GM12878 (cell line): Measurements from ENCODE around the gene USP14. TPM values are rescaled to one million over a fixed set of nuclear protein-coding genes. Genes with fewer than 3 reads are reported as not detected.

Experiments
- ATF7 ChIP-seq: fragments of 450-650 bp; IDR thresholded peaks from 2 replicates; pipeline ENCODE4 v1.6.1; 2016; ENCODE audit warnings: low read depth, mild to moderate bottlenecking
- BMI1 ChIP-seq: fragments of 450-650 bp; IDR thresholded peaks from 2 replicates; pipeline ENCODE4 v1.6.1; 2016; ENCODE audit warnings: mild to moderate bottlenecking, moderate library complexity, borderline replicate concordance
- CHD1 ChIP-seq: IDR thresholded peaks from 2 replicates; pipeline ENCODE4 v1.6.1; 2012; ENCODE audit warnings: low read depth, low read length, improper control_type of control experiment
- DPF2 ChIP-seq: fragments of 450-650 bp; IDR thresholded peaks from 2 replicates; pipeline ENCODE4 v1.6.1; 2017; ENCODE audit warnings: mild to moderate bottlenecking
- FOXK2 ChIP-seq: fragments of 450-650 bp; IDR thresholded peaks from 2 replicates; pipeline ENCODE4 v1.6.1; 2017; ENCODE audit warnings: mild to moderate bottlenecking, moderate library complexity
- HDAC2 ChIP-seq: fragments of 200-600 bp; sonication (generic); IDR thresholded peaks from 2 replicates; pipeline ENCODE4 v1.6.1; 2017
- JUNB ChIP-seq: IDR thresholded peaks from 2 replicates; pipeline ENCODE4 v1.6.1; 2016; ENCODE audit warnings: antibody characterized with exemption, mild to moderate bottlenecking
- KDM1A ChIP-seq: fragments of 200-600 bp; sonication (generic); IDR thresholded peaks from 2 replicates; pipeline ENCODE4 v1.6.1; 2016; ENCODE audit warnings: borderline replicate concordance
- MEF2A ChIP-seq: IDR thresholded peaks from 2 replicates; pipeline ENCODE4 v1.6.1; 2011; ENCODE audit warnings: low read depth, mild to moderate bottlenecking, low read length, moderate library complexity; ENCODE audit not compliant: insufficient read depth
- MTA3 ChIP-seq: IDR thresholded peaks from 2 replicates; pipeline ENCODE4 v1.6.1; 2012; ENCODE audit warnings: low read length, inconsistent platforms, borderline replicate concordance
- MYC ChIP-seq: IDR thresholded peaks from 2 replicates; pipeline ENCODE4 v1.6.1; 2011; ENCODE audit warnings: mild to moderate bottlenecking, low read length, moderate library complexity, inconsistent platforms; ENCODE audit not compliant: insufficient read depth, insufficient replicate concordance, insufficient read length, severe bottlenecking
- NFYB ChIP-seq: IDR thresholded peaks from 2 replicates; pipeline ENCODE4 v1.6.1; 2011; ENCODE audit warnings: low read depth, mild to moderate bottlenecking, low read length, improper control_type of control experiment, moderate library complexity; ENCODE audit not compliant: insufficient read depth
- RB1 ChIP-seq: fragments of 450-650 bp; formaldehyde crosslinking; IDR thresholded peaks from 2 replicates; pipeline ENCODE4 v1.6.1; 2017; ENCODE audit warnings: mild to moderate bottlenecking, borderline replicate concordance
- RBBP5 ChIP-seq: fragments of 200-600 bp; sonication (generic); conservative IDR thresholded peaks from 2 replicates; pipeline ENCODE4 v1.6.1; 2016
- SIX5 ChIP-seq: IDR thresholded peaks from 2 replicates; pipeline ENCODE4 v1.6.1; 2011; ENCODE audit warnings: mild to moderate bottlenecking, low read depth, low read length, moderate library complexity; ENCODE audit not compliant: severe bottlenecking
- SP1 ChIP-seq: IDR thresholded peaks from one replicate; pipeline ENCODE4 v1.6.1; 2011; ENCODE audit warnings: low read depth, low read length
- TARDBP ChIP-seq: IDR thresholded peaks from 2 replicates; pipeline ENCODE4 v1.6.1; 2016; ENCODE audit warnings: borderline replicate concordance
- TCF12 ChIP-seq: IDR thresholded peaks from 2 replicates; pipeline ENCODE4 v1.6.1; 2011; ENCODE audit warnings: low read depth, mild to moderate bottlenecking, low read length
- ZBED1 ChIP-seq: IDR thresholded peaks from 2 replicates; pipeline ENCODE4 v1.6.1; 2016; ENCODE audit warnings: borderline replicate concordance
- polyA plus RNA-seq, 11 experiments: library from polyadenylated mRNA; depleted of rRNA in 4 of 11; unstranded in 6 of 11; stranded (reverse) in 5 of 11; fragments of >200 nt; fragmentation: Nextera tagmentation in 4 of 11; fragmentation: Illumina TruSeq in 1 of 11; extraction: Ambion mirVana in 4 of 11; extraction: Trizol in 1 of 11; gene quantifications; 1 replicate in 1 of 11; 2 replicates in 10 of 11; pipeline versions ENCODE4 v1.2.1 to v1.2.3, GENCODE V29; 2011 to 2016; ENCODE audit warnings: inconsistent platforms in 2 of 11, missing spikeins in 2 of 11, low read depth in 1 of 11
- total RNA-seq, 4 experiments: library from RNA; depleted of rRNA in 3 of 4; stranded (reverse); fragments of >200 nt in 3 of 4; fragmentation: Illumina TruSeq in 1 of 4; extraction: Trizol in 1 of 4; gene quantifications; 2 replicates each; pipeline versions ENCODE4 v1.2.1 to v1.2.3, GENCODE V29; 2013 to 2021
- TF ChIP-seq, protein P1 (sequence below): IDR thresholded peaks from 2 replicates; pipeline ENCODE4 v1.6.1; 2012; ENCODE audit warnings: low read depth, low read length, improper control_type of control experiment
- TF ChIP-seq, protein P2 (sequence below): fragments of 450-650 bp; IDR thresholded peaks from 2 replicates; pipeline ENCODE4 v1.6.1; 2016; ENCODE audit warnings: mild to moderate bottlenecking
- TF ChIP-seq, protein P3 (sequence below): IDR thresholded peaks from 2 replicates; pipeline ENCODE4 v1.6.1; 2011; ENCODE audit warnings: mild to moderate bottlenecking, low read depth, low read length, moderate library complexity; ENCODE audit not compliant: insufficient replicate concordance
- TF ChIP-seq, protein P4 (sequence below): fragments of 450-650 bp; IDR thresholded peaks from 2 replicates; pipeline ENCODE4 v1.6.1; 2016; ENCODE audit warnings: mild to moderate bottlenecking
- TF ChIP-seq, protein P5 (sequence below): fragments of 450-650 bp; IDR thresholded peaks from 2 replicates; pipeline ENCODE4 v1.6.1; 2018; ENCODE audit warnings: borderline replicate concordance, mild to moderate bottlenecking; ENCODE audit not compliant: partially characterized antibody

Gene USP14
- total and polyA plus RNA-seq, 10 of the 15 experiments (the other 5 are each of a cell fraction or from before 2014, with no cell fraction given), result 14.3 to 127 (median 29.6) TPM

DNA sequence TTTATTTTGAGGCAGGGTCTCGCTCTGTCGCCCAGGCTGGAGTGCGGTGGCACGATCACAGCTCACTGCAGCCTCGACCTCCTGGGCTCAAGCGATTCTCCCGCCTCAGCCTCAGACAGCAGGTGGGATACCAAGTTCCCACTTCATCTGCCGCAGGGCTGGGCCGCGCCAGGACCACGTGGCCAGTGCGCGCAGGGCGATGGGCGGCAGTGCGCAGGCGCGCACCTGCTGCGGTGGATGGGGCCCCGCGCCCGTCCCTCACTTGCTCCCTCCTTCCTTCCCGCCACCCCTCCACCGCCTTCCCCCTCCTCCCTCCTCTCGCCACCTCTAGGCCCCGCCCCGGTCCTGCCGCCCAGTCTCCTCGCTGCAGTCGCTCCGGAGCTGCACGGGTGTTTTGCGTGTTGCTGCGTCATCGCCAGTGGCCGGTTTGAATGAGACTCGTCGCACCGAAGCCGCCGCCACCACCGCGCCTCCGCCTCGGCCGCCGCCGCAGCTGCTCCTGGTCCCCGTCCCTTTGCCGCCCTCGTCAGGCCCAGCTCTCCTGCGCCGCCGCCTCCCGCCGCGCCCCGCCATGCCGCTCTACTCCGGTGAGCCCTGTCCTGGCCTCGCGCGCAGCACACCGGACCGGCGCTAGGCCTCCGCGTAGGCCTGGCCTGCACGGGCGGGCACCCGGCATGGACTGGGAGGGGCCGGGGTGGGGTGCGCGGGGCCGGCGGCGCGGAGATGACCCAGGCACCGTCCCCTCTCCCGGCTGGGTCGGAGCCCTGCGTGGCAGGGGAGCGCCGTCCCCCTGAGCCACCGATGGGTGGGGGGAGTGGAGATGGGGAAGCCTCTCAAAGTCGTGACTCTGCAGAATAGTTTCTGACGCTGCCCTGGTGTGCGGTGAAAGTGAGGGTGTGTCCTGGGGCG is at the start of gene USP14 (continued):
- no peak for TF ChIP-seq HDAC2
- no peak for TF ChIP-seq CHD1
- peak; percentile 47 for TF ChIP-seq SP1
- TF ChIP-seq ZBED1, result no peak
- TF ChIP-seq TCF12, result peak; percentile 52; the same call in 1 of the 2 replicates
- no peak for TF ChIP-seq JUNB
- TF ChIP-seq BMI1, result no peak
- TF ChIP-seq, protein P1, sequence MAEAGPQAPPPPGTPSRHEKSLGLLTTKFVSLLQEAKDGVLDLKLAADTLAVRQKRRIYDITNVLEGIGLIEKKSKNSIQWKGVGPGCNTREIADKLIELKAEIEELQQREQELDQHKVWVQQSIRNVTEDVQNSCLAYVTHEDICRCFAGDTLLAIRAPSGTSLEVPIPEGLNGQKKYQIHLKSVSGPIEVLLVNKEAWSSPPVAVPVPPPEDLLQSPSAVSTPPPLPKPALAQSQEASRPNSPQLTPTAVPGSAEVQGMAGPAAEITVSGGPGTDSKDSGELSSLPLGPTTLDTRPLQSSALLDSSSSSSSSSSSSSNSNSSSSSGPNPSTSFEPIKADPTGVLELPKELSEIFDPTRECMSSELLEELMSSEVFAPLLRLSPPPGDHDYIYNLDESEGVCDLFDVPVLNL, result no peak
- TF ChIP-seq MTA3, result no peak
- no peak for TF ChIP-seq ATF7
- TF ChIP-seq MYC, result peak; percentile 58
- TF ChIP-seq SIX5, result peak; percentile 40
- TF ChIP-seq FOXK2, result no peak
- TF ChIP-seq NFYB, result peak; percentile 79; the same call in 1 of the 2 replicates
- TF ChIP-seq, protein P2, sequence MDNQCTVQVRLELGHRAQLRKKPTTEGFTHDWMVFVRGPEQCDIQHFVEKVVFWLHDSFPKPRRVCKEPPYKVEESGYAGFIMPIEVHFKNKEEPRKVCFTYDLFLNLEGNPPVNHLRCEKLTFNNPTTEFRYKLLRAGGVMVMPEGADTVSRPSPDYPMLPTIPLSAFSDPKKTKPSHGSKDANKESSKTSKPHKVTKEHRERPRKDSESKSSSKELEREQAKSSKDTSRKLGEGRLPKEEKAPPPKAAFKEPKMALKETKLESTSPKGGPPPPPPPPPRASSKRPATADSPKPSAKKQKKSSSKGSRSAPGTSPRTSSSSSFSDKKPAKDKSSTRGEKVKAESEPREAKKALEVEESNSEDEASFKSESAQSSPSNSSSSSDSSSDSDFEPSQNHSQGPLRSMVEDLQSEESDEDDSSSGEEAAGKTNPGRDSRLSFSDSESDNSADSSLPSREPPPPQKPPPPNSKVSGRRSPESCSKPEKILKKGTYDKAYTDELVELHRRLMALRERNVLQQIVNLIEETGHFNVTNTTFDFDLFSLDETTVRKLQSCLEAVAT, result no peak
- TF ChIP-seq, protein P3, sequence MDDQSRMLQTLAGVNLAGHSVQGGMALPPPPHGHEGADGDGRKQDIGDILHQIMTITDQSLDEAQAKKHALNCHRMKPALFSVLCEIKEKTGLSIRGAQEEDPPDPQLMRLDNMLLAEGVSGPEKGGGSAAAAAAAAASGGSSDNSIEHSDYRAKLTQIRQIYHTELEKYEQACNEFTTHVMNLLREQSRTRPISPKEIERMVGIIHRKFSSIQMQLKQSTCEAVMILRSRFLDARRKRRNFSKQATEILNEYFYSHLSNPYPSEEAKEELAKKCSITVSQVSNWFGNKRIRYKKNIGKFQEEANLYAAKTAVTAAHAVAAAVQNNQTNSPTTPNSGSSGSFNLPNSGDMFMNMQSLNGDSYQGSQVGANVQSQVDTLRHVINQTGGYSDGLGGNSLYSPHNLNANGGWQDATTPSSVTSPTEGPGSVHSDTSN, result peak; percentile 89
- peak; percentile 67; the same call in 1 of the 2 replicates for TF ChIP-seq DPF2
- TF ChIP-seq, protein P4, sequence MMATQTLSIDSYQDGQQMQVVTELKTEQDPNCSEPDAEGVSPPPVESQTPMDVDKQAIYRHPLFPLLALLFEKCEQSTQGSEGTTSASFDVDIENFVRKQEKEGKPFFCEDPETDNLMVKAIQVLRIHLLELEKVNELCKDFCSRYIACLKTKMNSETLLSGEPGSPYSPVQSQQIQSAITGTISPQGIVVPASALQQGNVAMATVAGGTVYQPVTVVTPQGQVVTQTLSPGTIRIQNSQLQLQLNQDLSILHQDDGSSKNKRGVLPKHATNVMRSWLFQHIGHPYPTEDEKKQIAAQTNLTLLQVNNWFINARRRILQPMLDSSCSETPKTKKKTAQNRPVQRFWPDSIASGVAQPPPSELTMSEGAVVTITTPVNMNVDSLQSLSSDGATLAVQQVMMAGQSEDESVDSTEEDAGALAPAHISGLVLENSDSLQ, result peak; percentile 97
- no peak for TF ChIP-seq RBBP5
- TF ChIP-seq, protein P5, sequence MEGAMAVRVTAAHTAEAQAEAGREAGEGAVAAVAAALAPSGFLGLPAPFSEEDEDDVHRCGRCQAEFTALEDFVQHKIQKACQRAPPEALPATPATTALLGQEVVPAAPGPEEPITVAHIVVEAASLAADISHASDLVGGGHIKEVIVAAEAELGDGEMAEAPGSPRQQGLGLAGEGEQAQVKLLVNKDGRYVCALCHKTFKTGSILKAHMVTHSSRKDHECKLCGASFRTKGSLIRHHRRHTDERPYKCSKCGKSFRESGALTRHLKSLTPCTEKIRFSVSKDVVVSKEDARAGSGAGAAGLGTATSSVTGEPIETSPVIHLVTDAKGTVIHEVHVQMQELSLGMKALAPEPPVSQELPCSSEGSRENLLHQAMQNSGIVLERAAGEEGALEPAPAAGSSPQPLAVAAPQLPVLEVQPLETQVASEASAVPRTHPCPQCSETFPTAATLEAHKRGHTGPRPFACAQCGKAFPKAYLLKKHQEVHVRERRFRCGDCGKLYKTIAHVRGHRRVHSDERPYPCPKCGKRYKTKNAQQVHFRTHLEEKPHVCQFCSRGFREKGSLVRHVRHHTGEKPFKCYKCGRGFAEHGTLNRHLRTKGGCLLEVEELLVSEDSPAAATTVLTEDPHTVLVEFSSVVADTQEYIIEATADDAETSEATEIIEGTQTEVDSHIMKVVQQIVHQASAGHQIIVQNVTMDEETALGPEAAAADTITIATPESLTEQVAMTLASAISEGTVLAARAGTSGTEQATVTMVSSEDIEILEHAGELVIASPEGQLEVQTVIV, result no peak
- TF ChIP-seq KDM1A, result no peak
- TF ChIP-seq RB1, result peak; percentile 34; the same call in 1 of the 2 replicates
- TF ChIP-seq MEF2A, result no peak
- no peak; the same call in 1 of the 2 replicates for TF ChIP-seq TARDBP
